Ishikawa (cell line): ENCODE data around the gene EIF5.

ENCODE experiments used
- CEBPB ChIP-seq: IDR thresholded peaks from 2 replicates; pipeline ENCODE4 v1.6.1; 2012
- CREB1 ChIP-seq: IDR thresholded peaks from 2 replicates; pipeline ENCODE4 v1.6.1; 2012; ENCODE audit warnings: low read depth
- EGR1 ChIP-seq: IDR thresholded peaks from 2 replicates; pipeline ENCODE4 v1.6.1; 2012
- EP300 ChIP-seq: IDR thresholded peaks from 2 replicates; pipeline ENCODE4 v1.6.1; 2012; ENCODE audit warnings: borderline replicate concordance
- FOXM1 ChIP-seq: IDR thresholded peaks from 2 replicates; pipeline ENCODE4 v1.6.1; 2012; ENCODE audit warnings: low read depth, borderline replicate concordance
- MAX ChIP-seq: IDR thresholded peaks from 2 replicates; pipeline ENCODE4 v1.6.1; 2012
- NFIC ChIP-seq: IDR thresholded peaks from 2 replicates; pipeline ENCODE4 v1.6.1; 2012
- RAD21 ChIP-seq: IDR thresholded peaks from 2 replicates; pipeline ENCODE4 v1.6.1; 2012; ENCODE audit warnings: low read depth
- REST ChIP-seq: IDR thresholded peaks from 2 replicates; pipeline ENCODE4 v1.6.1; 2012; ENCODE audit warnings: low read depth, mild to moderate bottlenecking
- TAF1 ChIP-seq: IDR thresholded peaks from 2 replicates; pipeline ENCODE4 v1.6.1; 2012; ENCODE audit warnings: low read depth, mild to moderate bottlenecking
- TCF12 ChIP-seq: IDR thresholded peaks from 2 replicates; pipeline ENCODE4 v1.6.1; 2012; ENCODE audit warnings: low read depth
- TEAD4 ChIP-seq: IDR thresholded peaks from 2 replicates; pipeline ENCODE4 v1.6.1; 2012
- YY1 ChIP-seq: IDR thresholded peaks from 2 replicates; pipeline ENCODE4 v1.6.1; 2012; ENCODE audit warnings: low read depth
- ZBTB7A ChIP-seq: IDR thresholded peaks from 2 replicates; pipeline ENCODE4 v1.6.1; 2012; ENCODE audit warnings: low read depth
- TF ChIP-seq, protein P1 (sequence below): IDR thresholded peaks from 2 replicates; pipeline ENCODE4 v1.6.1; 2012

The EIF5 gene

DNA sequence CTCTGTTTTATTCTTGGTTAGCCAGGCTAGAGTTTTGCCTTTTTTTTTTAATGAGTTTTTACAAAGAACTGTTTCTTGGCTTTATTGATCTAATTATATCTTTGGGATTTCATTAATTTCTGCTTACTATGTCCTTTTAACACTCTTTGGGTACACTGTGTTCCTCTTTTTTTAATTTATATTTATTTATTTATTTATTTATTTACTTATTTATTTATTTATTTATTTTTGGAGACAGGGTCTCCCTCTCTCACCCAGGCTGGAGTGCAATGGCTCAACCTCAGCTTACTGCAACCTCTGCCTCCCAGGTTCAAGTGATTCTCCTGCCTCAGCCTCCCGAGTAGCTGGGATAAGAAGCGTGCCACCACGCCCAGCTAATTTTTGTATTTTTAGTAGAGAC, 36.0 kb downstream of the EIF5 start:
- TF ChIP-seq YY1 (no peak), NFIC (no peak), FOXM1 (no peak), ZBTB7A (no peak), EP300 (no peak), CREB1 (no peak), RAD21 (no peak), EGR1 (no peak), TAF1 (no peak), CEBPB (no peak)
- TF ChIP-seq, protein P1, sequence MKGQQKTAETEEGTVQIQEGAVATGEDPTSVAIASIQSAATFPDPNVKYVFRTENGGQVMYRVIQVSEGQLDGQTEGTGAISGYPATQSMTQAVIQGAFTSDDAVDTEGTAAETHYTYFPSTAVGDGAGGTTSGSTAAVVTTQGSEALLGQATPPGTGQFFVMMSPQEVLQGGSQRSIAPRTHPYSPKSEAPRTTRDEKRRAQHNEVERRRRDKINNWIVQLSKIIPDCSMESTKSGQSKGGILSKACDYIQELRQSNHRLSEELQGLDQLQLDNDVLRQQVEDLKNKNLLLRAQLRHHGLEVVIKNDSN: no peak

DNA sequence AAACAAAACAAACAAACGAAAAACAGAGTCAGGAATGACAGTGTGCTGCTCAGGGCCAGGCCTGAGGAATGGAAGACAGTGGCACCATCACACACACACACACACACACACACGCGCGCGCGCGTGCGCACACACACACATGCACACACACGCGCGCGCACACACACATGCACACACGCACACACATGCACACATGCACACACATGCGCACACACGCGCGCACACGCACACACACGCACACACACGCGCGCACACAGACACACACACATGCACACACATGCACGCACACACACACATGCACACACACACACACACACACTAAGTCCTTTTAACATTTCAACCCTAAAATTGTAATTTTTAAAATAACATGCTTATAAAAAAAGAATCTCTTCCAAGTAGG, 38.0 kb downstream of the EIF5 start:
- TF ChIP-seq EGR1: no peak
- no peak for TF ChIP-seq REST
- TF ChIP-seq YY1: no peak

GRCh38 chr14:103372552-103373304, 38.7 kb downstream of the EIF5 start:
- TF ChIP-seq CEBPB (no peak), RAD21 (no peak), EP300 (no peak), ZBTB7A (no peak), FOXM1 (no peak)

DNA sequence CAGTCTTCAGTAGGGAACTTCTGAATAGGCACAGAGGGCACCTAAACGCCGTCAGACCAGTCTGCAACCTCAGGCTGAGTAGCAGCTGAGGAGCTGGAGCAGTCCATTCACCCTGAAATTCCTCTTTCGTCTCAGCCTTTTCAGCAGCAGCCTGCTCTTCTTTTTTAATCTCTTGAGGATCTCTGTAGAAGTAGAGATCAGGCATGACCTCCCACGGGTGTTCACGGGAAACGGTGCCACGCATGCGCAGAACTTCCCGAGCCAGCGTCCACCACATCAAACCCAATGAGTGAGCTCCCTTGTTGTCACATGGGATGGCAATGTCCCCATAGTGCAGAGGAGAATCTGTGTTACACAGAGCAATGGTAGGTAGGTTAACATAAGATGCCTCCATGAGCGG, 40.1 kb downstream of the EIF5 start:
- TF ChIP-seq TCF12 (no peak), RAD21 (no peak), CREB1 (no peak)
- TF ChIP-seq, protein P1: no peak

DNA sequence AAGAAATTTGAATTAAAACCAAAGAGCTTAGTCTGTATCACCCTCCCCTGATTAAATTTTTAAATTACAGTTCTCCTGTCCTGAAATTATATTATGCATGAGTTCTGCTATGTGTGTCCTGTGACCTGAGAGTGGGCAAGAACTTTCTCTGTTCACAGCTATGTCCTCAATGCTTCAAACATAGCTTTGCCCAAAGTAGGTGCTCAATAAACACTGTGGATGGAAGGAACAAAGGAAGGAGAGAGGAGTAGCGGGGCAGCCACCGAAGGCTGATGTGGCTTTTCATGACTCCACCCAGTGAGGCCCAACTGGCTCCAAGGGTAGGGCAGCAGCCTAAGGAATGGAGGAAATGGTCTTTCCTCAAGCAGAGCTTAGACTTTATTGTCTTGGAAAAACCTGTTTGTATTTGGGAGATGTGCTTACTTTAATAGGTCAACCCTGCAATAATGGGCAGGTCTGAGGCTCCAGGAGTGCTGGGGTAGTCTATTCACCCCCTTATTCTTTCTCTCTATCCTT, 43.5 kb downstream of the EIF5 start:
- TF ChIP-seq CREB1 (no peak), YY1 (no peak), RAD21 (no peak)

DNA sequence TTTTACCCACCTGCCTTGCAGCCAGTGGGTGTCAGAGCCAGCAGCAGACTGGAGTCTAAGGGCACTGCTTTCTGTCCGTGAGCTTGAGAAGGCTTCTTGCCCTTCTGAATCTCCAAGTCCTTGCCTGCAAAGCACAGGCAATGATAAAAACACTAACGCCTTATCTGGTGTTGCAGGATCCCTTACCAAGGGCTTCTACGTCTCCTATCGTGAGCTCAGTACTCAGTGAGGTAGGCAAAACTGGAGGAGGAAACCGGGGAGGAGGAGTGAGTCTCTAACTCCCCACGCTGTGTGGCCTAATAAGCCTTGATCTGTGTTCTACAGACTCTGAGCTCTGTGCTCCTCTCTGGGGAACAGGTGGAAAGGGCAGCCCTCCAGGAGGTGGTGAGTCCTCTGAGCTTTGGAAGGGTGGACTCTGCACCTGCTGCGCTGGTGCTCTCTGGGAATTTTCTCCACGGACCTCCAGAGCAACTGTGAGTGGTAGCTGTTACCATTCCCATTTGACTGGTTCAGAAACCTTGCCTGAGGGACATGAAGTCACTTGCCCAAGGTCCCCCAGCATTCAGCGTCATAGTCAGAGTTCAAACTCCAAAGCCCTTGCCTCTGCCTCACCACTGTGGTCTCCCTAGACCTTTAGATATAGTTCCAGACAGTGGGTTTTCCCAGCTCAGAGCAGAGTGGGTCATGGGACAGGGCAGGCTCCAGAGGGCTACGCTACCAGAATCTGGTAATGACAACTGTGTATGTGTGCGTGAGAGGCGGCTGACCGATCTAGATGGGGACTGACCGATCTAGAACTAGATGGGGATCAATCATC, 44.2 kb downstream of the EIF5 start:
- TF ChIP-seq FOXM1 (no peak), EGR1 (no peak), REST (no peak), EP300 (no peak), TCF12 (no peak), CREB1 (no peak), TAF1 (no peak)

DNA sequence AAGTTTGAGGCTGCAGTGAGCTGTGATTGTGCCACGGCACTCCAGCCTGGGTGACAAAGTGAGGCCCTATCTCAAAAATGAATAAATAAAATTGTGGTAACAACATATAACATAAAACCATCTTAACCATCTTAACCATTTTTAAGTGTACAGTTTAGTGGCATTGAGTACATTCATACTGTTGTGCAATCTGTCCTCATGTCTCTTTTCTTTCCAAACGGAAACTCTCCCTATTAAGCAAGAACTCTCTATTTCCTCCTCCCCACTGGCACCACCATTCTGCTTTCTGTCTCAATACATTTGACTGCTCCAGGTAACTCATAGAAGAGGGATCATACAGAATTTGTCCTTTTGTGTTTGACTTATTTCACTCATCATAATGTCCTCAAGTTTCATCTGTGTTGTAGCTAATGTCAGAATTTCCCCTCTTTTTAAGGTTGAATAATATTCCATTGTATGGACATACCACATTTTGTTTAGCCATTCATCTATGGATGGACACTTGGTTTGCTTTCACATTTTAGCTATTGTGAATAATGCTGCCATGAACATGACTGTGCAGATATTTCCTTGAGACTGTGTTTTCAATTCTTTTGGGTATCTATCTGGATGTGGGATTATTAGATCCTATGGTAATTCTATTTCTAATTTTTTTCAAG, 46.8 kb downstream of the EIF5 start:
- TF ChIP-seq TAF1: no peak
- TF ChIP-seq, protein P1: no peak
- no peak for TF ChIP-seq CREB1
- TF ChIP-seq RAD21: no peak
- TF ChIP-seq EGR1: no peak
- TF ChIP-seq FOXM1: no peak
- TF ChIP-seq TEAD4: no peak
- TF ChIP-seq CEBPB: no peak
- TF ChIP-seq NFIC: no peak
- TF ChIP-seq EP300: no peak
- TF ChIP-seq ZBTB7A: no peak
- TF ChIP-seq REST: no peak
- no peak for TF ChIP-seq YY1
- TF ChIP-seq TCF12: no peak
- no peak for TF ChIP-seq MAX
